Measurements from ENCODE around the gene PES1.
A peak's percentile ranks its signal among the peaks of the same experiment; 100 is the strongest.
"Not testable (repeated sequence)": the region's sequence is repeated elsewhere in the genome, so short reads cannot be mapped to it uniquely, and the experiment has no call there.

The PES1 gene

GRCh38 chr22:30574095-30574981 is 17.4 kb downstream of the PES1 start, which contains the start of gene GAL3ST1:
GAL3ST1 (minus strand) TSS chr22:30574665; CDS start chr22:30557392, 17,273 bp downstream.
- DNase-seq: no peak

GRCh38 chr22:30573594-30574094 is 18.1 kb downstream of the PES1 start:
- no peak for DNase-seq

- DNase-seq: no peak
Observed at GRCh38 chr22:30572840-30573593, 18.7 kb downstream of the PES1 start.

GRCh38 chr22:30572210-30572609 is 19.5 kb downstream of the PES1 start:
- DNase-seq: no peak

- DNase-seq: no peak
Observed at GRCh38 chr22:30569674-30570202, 22.0 kb downstream of the PES1 start.

GRCh38 chr22:30568137-30568805 is 23.4 kb downstream of the PES1 start:
- DNase-seq: no peak

GRCh38 chr22:30567277-30567676 is 24.4 kb downstream of the PES1 start:
- not testable (repeated sequence) for DNase-seq

- DNase-seq: no peak
Observed at GRCh38 chr22:30566125-30566524, 25.6 kb downstream of the PES1 start.

- DNase-seq: peak; percentile 21
Observed at GRCh38 chr22:30565341-30565740, 26.4 kb downstream of the PES1 start.

GRCh38 chr22:30564761-30565119 is 27.0 kb downstream of the PES1 start:
- DNase-seq: no peak

GRCh38 chr22:30564045-30564760 is 27.5 kb downstream of the PES1 start:
- DNase-seq: peak; percentile 17

- peak; percentile 91 for DNase-seq
Observed at GRCh38 chr22:30562366-30562765, 29.3 kb downstream of the PES1 start.

GRCh38 chr22:30561402-30562189 is 30.1 kb downstream of the PES1 start:
- peak; percentile 55 for DNase-seq

- peak; percentile 56 for DNase-seq
Observed at GRCh38 chr22:30560643-30561202, 31.0 kb downstream of the PES1 start.

- no peak for DNase-seq
Observed at GRCh38 chr22:30559889-30560288, 31.8 kb downstream of the PES1 start.

GRCh38 chr22:30557243-30557642 is 34.5 kb downstream of the PES1 start:
- DNase-seq: no peak

- DNase-seq: peak; percentile 50
Observed at GRCh38 chr22:30556388-30556787, 35.3 kb downstream of the PES1 start.

GRCh38 chr22:30555282-30556210 is 36.2 kb downstream of the PES1 start:
- no peak for DNase-seq

GRCh38 chr22:30553971-30554370 is 37.7 kb downstream of the PES1 start:
- peak; percentile 19 for DNase-seq

GRCh38 chr22:30552719-30553118 is 39.0 kb downstream of the PES1 start:
- DNase-seq: no peak

All from hematopoietic multipotent progenitor cell treated with erythropoietin and hydrocortisone succinate and interleukin-3 and kit ligand, for 8 days (in vitro differentiated cells).